SK-N-SH treated with all-trans-retinoic acid at 6 μM for 48 hours (cell line): Measurements from ENCODE around the gene PRR5L.

Experiments
- ATAC-seq: fragments of 200-7000 bp; cut with Tn5 transposase; 3 replicates; pipeline ENCODE4 v1.9.1; 2020; ENCODE audit warnings: mild to moderate bottlenecking, moderate library complexity
- BACH2 ChIP-seq: fragments of 250-450 bp; sonication (Bioruptor Pico); IDR thresholded peaks from 2 replicates; pipeline ENCODE4 v1.9.0; 2021; ENCODE audit warnings: mild to moderate bottlenecking, borderline replicate concordance
- CSDC2 ChIP-seq: fragments of 250-450 bp; sonication (Bioruptor Pico); IDR thresholded peaks from 2 replicates; pipeline ENCODE4 v1.5.0; 2020; ENCODE audit warnings: mild to moderate bottlenecking, moderate library complexity
- CSRNP3 ChIP-seq: fragments of 250-450 bp; sonication (Bioruptor Pico); IDR thresholded peaks from 2 replicates; pipeline ENCODE4 v1.5.1; 2021; ENCODE audit warnings: mild to moderate bottlenecking, moderate library complexity
- ESRRG ChIP-seq: fragments of 250-450 bp; sonication (Bioruptor Pico); IDR thresholded peaks from 2 replicates; pipeline ENCODE4 v1.6.1; 2021; ENCODE audit warnings: mild to moderate bottlenecking
- GLIS3 ChIP-seq: fragments of 250-450 bp; sonication (Bioruptor Pico); IDR thresholded peaks from 2 replicates; pipeline ENCODE4 v1.5.0; 2020; ENCODE audit warnings: mild to moderate bottlenecking, moderate library complexity
- ISL1 ChIP-seq: fragments of 250-450 bp; sonication (Bioruptor Pico); IDR thresholded peaks from 2 replicates; pipeline ENCODE4 v2.1.2; 2022; ENCODE audit warnings: mild to moderate bottlenecking, moderate library complexity
- OSR1 ChIP-seq: fragments of 250-450 bp; sonication (Bioruptor Pico); IDR thresholded peaks from 2 replicates; pipeline ENCODE4 v1.8.0; 2022; ENCODE audit warnings: moderate library complexity, mild to moderate bottlenecking, inconsistent platforms
- PATZ1 ChIP-seq: fragments of 250-450 bp; sonication (Bioruptor Pico); IDR thresholded peaks from 2 replicates; pipeline ENCODE4 v1.8.0; 2020; ENCODE audit warnings: mild to moderate bottlenecking, moderate library complexity, borderline replicate concordance
- POU6F1 ChIP-seq: fragments of 250-450 bp; sonication (Bioruptor Pico); IDR thresholded peaks from 2 replicates; pipeline ENCODE4 v1.8.0; 2021; ENCODE audit warnings: low read depth, mild to moderate bottlenecking, moderate library complexity, borderline replicate concordance
- PPARA ChIP-seq: fragments of 250-450 bp; sonication (Bioruptor Pico); IDR thresholded peaks from 2 replicates; pipeline ENCODE4 v1.5.0; 2020; ENCODE audit warnings: mild to moderate bottlenecking, borderline replicate concordance
- SNAI2 ChIP-seq: fragments of 250-450 bp; sonication (Bioruptor Pico); IDR thresholded peaks from 2 replicates; pipeline ENCODE4 v1.5.0; 2020; ENCODE audit warnings: mild to moderate bottlenecking, moderate library complexity
- TCF4 ChIP-seq: fragments of 250-450 bp; sonication (Bioruptor Pico); IDR thresholded peaks from 2 replicates; pipeline ENCODE4 v1.8.0; 2021; ENCODE audit warnings: mild to moderate bottlenecking, moderate library complexity, borderline replicate concordance
- TSHZ2 ChIP-seq: fragments of 250-450 bp; sonication (Bioruptor Pico); IDR thresholded peaks from 2 replicates; pipeline ENCODE4 v1.5.0; 2020; ENCODE audit warnings: mild to moderate bottlenecking, moderate library complexity
- ZC3H10 ChIP-seq: fragments of 250-450 bp; sonication (Bioruptor Pico); IDR thresholded peaks from 2 replicates; pipeline ENCODE4 v1.5.1; 2021; ENCODE audit warnings: mild to moderate bottlenecking, moderate library complexity
- ZFP30 ChIP-seq: fragments of 450-650 bp; formaldehyde crosslinking; IDR thresholded peaks from 2 replicates; pipeline ENCODE4 v1.5.0; 2022; ENCODE audit warnings: mild to moderate bottlenecking, moderate library complexity
- ZNF565 ChIP-seq: fragments of 450-650 bp; formaldehyde crosslinking; conservative IDR thresholded peaks from 2 replicates; pipeline ENCODE4 v1.5.0; 2020; ENCODE audit warnings: low read depth, mild to moderate bottlenecking, moderate library complexity
- ZNF70 ChIP-seq: fragments of 450-650 bp; formaldehyde crosslinking; IDR thresholded peaks from 2 replicates; pipeline ENCODE4 v1.5.0; 2020; ENCODE audit warnings: mild to moderate bottlenecking, moderate library complexity
- ZNF8 ChIP-seq: fragments of 450-650 bp; formaldehyde crosslinking; IDR thresholded peaks from 2 replicates; pipeline ENCODE4 v1.5.0; 2020; ENCODE audit warnings: mild to moderate bottlenecking, moderate library complexity

The PRR5L gene

GRCh38 chr11:36399745-36400144 lies 103.7 kb downstream of the PRR5L start:
- no peak for TF ChIP-seq GLIS3 (CRISPR knock-in tag)
- no peak for TF ChIP-seq TSHZ2 (CRISPR knock-in tag)
- TF ChIP-seq ZNF8, result no peak
- TF ChIP-seq ZC3H10, result no peak
- TF ChIP-seq ISL1 (CRISPR knock-in tag), result no peak
- TF ChIP-seq SNAI2 (CRISPR knock-in tag), result no peak
- TF ChIP-seq PPARA (CRISPR knock-in tag), result no peak
- TF ChIP-seq OSR1, result no peak
- TF ChIP-seq POU6F1 (CRISPR knock-in tag), result no peak
- no peak for ATAC-seq

GRCh38 chr11:36400766-36401455 lies 104.8 kb downstream of the PRR5L start:
- TF ChIP-seq ZNF70 (CRISPR knock-in tag) (no peak), CSDC2 (CRISPR knock-in tag) (no peak)
- no peak for ATAC-seq

- TF ChIP-seq POU6F1 (CRISPR knock-in tag), result no peak
- TF ChIP-seq ZFP30 (CRISPR knock-in tag), result no peak
- TF ChIP-seq ISL1 (CRISPR knock-in tag), result no peak
- no peak for ATAC-seq
Measured at GRCh38 chr11:36402568-36403170, 106.6 kb downstream of the PRR5L start.

GRCh38 chr11:36403661-36404060 lies 107.6 kb downstream of the PRR5L start:
- TF ChIP-seq TSHZ2 (CRISPR knock-in tag) (no peak), SNAI2 (CRISPR knock-in tag) (no peak)
- ATAC-seq, result no peak

- ATAC-seq, result no peak
- TF ChIP-seq ZNF565 (CRISPR knock-in tag), result no peak
- no peak for TF ChIP-seq PATZ1 (CRISPR knock-in tag)
- no peak for TF ChIP-seq ZC3H10
- TF ChIP-seq SNAI2 (CRISPR knock-in tag), result no peak
- TF ChIP-seq BACH2 (CRISPR knock-in tag), result no peak
- no peak for TF ChIP-seq CSRNP3
- TF ChIP-seq TCF4 (CRISPR knock-in tag), result no peak
- no peak for TF ChIP-seq ESRRG (CRISPR knock-in tag)
Measured at GRCh38 chr11:36404831-36405230, 108.7 kb downstream of the PRR5L start.
